Measurements from ENCODE around the gene OTOP2. TPM values are rescaled to one million over a fixed set of nuclear protein-coding genes. Genes with fewer than 3 reads are reported as not detected.

Gene OTOP2
- total and polyA plus RNA-seq, 9 of the 15 experiments (the other 6 are each of a cell fraction or from before 2014, with no cell fraction given), result 0.04 to 0.36 (median 0.14) TPM; not detected in 1

DNA sequence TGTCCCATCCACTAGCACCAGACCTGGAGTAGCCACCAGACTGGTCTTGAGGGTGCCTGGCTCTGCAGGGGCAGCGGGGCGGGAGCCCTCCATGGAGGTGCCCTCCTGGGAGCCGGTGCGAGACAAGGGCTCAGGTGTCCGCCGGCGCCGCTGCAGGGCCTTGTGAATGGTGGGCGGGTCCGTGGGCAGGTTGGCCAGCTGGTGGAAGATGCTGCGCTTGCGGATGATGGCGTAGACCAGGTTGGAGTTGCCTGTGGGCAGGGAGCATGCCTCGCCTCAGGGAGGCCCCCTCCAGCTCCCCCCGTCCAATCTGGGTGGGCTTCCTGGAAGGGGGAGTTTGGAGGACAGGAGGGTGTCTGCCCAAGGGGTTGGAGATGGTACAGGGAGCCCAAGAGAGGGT is 30.0 kb downstream of the OTOP2 start:
- Histone ChIP-seq H3K9ac (ENCODE audit: insufficient read depth in 1 of 2, low read depth in 2 of 2, low read length in 2 of 2) (peak overlapping the region in 1 of 2 experiments; percentile 31; a peak in 1 of 4 replicates), H3K36me3 (ENCODE audit: control insufficient read depth, insufficient read depth, low read length) (no peaks in the 10 kb centered on the region), H4K20me1 (replicated peaks; ENCODE audit: control insufficient read depth, insufficient read depth, low read length) (no peaks in the 10 kb centered on the region), H3K9me3 (replicated peaks; ENCODE audit: control insufficient read depth, insufficient read depth, low read depth, low read length) (peaks cover 4% of the 10 kb centered on the region; the same call in 1 of the 2 replicates), H3K27me3 (ENCODE audit: control insufficient read depth in 2 of 2, insufficient read depth in 2 of 2, low read length in 2 of 2) (peaks cover 8 to 28% of the 10 kb centered on the region in 2 experiments; a peak in 3 of 5 replicates), H3K4me2 (ENCODE audit: insufficient read depth, low read length) (no peak overlapping the region), H3K79me2 (ENCODE audit: control insufficient read depth, insufficient read depth, low read length) (no peaks in the 10 kb centered on the region), H3K9me1 (ENCODE audit: control insufficient read depth, insufficient read depth, low read length) (no peaks in the 10 kb centered on the region), H3K27ac (ENCODE audit: extremely low read depth, low read depth, low read length) (no peak overlapping the region), H3K4me1 (replicated peaks in 1 of 2; ENCODE audit: control insufficient read depth in 2 of 2, insufficient read depth in 2 of 2, low read length in 2 of 2) (peaks cover 0 to 50% of the 10 kb centered on the region in 2 experiments; a peak in 3 of 5 replicates), H2AFZ (ENCODE audit: low read depth, low read length) (no peak overlapping the region), H3K4me3 (no peak overlapping the region)
- intact Hi-C loops (cut with micrococcal nuclease), result no loop called here
- FAIRE-seq, result no peak
- TF ChIP-seq PML (IDR thresholded peaks at IDR 0.05; ENCODE audit: low read length), result no peak
- TF ChIP-seq ARID2 (IDR thresholded peaks at IDR 0.05), result no peak
- no peak for TF ChIP-seq CREB5 (CRISPR knock-in tag; IDR thresholded peaks at IDR 0.05)
- TF ChIP-seq RBM15 (IDR thresholded peaks at IDR 0.05; ENCODE audit: insufficient read depth, low read length), result no peak
- no peak for TF ChIP-seq SRSF3 (IDR thresholded peaks at IDR 0.05; ENCODE audit: insufficient read depth, low read length)
- no peak for TF ChIP-seq KDM1A (IDR thresholded peaks at IDR 0.05)
- TF ChIP-seq ZNF785 (CRISPR knock-in tag; IDR thresholded peaks at IDR 0.05), result no peak
- no peak for TF ChIP-seq ZNF696 (CRISPR knock-in tag; conservative IDR thresholded peaks at IDR 0.05)
- TF ChIP-seq HNRNPUL1 (IDR thresholded peaks at IDR 0.05; ENCODE audit: low read length), result no peak
- no peak for TF ChIP-seq TRIM28 (IDR thresholded peaks at IDR 0.05)
- DNase-seq (ENCODE audit: extremely low read depth in 1 of 4, low spot score in 3 of 4), result no peak
- CTCF ChIA-PET (ENCODE audit: low intra/inter-chr PET ratio), result no interaction called here
- no peak for ATAC-seq
- in situ Hi-C loops (cut with MboI), result no loop called here
- BruUV-seq (replicated peaks), result no TSS peak
- 39% methylated on average over 14 of the region's 15 CpGs for WGBS (ENCODE audit: insufficient coverage, low coverage, missing lambda C conversion rate)
- POLR2A ChIA-PET, result interaction anchor here (0.5 to 0.6 kb wide), 2 partner anchors 29 to 1284 kb away, joined by 3 to 4 read pairs; no protein-coding TSS in a partner anchor
